ENCODE data around the gene ATF7. TPM values are rescaled to one million over a fixed set of nuclear protein-coding genes. Genes with fewer than 3 reads are reported as not detected.

ATF7 gene
- total RNA-seq, 1 donor from 2014 or later = 14.2 TPM

DNA sequence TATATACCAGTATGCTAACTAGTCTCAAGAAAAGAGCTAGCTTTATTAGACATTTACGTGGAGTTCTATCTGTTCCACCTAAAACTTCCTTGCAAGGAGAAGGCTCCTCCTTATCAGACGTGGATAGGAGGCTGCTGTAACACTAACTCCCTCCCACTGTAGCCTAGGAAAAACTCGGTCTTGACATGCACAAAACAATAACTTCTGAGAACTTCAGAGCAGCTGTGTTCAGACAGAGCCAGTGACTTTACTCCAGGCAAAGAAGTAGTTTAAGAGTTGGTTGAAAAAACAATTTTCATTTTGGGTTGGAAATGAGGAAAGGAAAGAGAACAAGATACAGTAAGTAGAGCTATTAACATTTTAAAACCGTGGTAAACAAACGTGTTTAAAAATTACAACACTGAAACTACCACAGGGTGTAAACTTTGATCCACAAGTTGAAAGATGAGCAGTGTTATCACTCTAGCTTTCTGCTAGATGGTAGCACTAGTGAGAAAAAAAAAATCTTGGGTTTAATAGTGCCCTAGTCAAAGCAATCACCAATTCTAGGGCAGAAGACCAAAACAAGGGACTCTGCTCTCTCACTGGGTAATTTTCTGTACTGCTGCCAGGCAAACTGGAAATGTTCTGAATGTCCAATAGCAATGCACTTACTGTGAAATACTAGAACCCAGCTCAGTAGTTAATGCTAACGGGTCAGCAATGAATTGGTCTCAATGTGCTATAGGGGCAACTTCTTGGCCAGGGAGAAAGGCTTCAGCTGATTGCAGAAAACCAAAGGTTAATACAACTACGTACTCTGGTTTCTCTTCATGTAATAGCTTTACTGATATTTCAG, 2.4 kb downstream of the ATF7 start:
- Histone ChIP-seq H3K4me3 (ENCODE audit: low read depth, low read length) (no peak overlapping the region), H3K27me3 (ENCODE audit: control insufficient read depth, insufficient read depth, low read length) (no peaks in the 10 kb centered on the region), H3K36me3 (ENCODE audit: control insufficient read depth, insufficient read depth, low read length) (no peaks in the 10 kb centered on the region)
- no peak for TF ChIP-seq CTCF (IDR thresholded peaks at IDR 0.05; ENCODE audit: insufficient read depth, low read length, poor library complexity, severe bottlenecking)
- no peak for DNase-seq (ENCODE audit: low read depth)

DNA sequence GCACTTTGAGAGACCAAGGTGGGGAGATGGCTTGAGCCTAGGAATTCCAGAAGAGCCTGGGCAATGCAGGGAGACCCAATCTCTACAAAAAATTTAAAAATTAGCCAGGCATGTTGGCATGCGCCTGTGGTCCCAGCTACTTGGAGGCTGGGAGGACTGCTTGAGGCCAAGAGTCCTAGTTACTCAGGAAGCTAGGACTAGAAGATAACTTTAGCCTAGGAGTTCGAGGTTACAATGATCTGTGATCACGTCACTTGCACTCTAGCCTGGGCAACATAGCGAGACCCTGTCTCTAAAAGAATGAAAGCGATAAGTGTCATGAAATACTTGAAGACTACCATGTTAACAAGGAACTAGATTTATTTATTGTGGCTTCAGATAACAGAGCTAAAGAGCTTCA, 3.5 kb downstream of the ATF7 start:
- H3K27me3 ChIP-seq (ENCODE audit: control insufficient read depth, insufficient read depth, low read length) = no peaks in the 10 kb centered on the region
- H3K36me3 ChIP-seq (ENCODE audit: control insufficient read depth, insufficient read depth, low read length) = no peaks in the 10 kb centered on the region
- TF ChIP-seq CTCF (IDR thresholded peaks at IDR 0.05; ENCODE audit: insufficient read depth, low read length, poor library complexity, severe bottlenecking) = no peak
- no peak for DNase-seq (ENCODE audit: low read depth)
- H3K4me3 ChIP-seq (ENCODE audit: low read depth, low read length) = no peak overlapping the region

- DNase-seq (ENCODE audit: low read depth) = no peak
- Histone ChIP-seq H3K27me3 (ENCODE audit: control insufficient read depth, insufficient read depth, low read length) (no peaks in the 10 kb centered on the region), H3K4me3 (ENCODE audit: low read depth, low read length) (no peak overlapping the region), H3K36me3 (ENCODE audit: control insufficient read depth, insufficient read depth, low read length) (no peaks in the 10 kb centered on the region)
- no peak for TF ChIP-seq CTCF (IDR thresholded peaks at IDR 0.05; ENCODE audit: insufficient read depth, low read length, poor library complexity, severe bottlenecking)
These were observed 7.9 kb downstream of the ATF7 start for GRCh38 chr12:53618275-53618674.

- no peak for DNase-seq (ENCODE audit: low read depth)
- no peak overlapping the region for H3K4me3 ChIP-seq (ENCODE audit: low read depth, low read length)
- no peak for TF ChIP-seq CTCF (IDR thresholded peaks at IDR 0.05; ENCODE audit: insufficient read depth, low read length, poor library complexity, severe bottlenecking)
- no peaks in the 10 kb centered on the region for H3K27me3 ChIP-seq (ENCODE audit: control insufficient read depth, insufficient read depth, low read length)
- no peaks in the 10 kb centered on the region for H3K36me3 ChIP-seq (ENCODE audit: control insufficient read depth, insufficient read depth, low read length)
These were observed 8.5 kb downstream of the ATF7 start for GRCh38 chr12:53617700-53618099.

DNA sequence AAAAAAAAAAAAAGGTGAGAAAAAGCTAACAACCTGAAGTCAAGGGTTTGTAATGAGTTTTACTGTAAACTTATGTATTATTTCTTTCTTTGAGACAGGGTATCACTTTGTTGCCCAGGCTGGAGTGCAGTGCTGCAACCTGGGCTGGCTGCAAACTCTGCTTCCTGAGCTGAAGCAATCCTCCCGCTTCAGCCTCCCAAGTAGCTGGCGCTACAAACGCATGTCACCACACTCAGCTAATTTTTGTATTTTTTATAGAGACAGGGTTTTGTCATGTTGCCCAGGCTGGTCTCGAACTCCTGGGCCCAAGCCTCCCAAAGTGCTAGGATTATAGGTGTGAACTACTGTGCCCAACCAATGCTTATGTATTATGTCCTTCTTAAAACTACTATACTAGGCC, 9.2 kb downstream of the ATF7 start:
- Histone ChIP-seq H3K27me3 (ENCODE audit: control insufficient read depth, insufficient read depth, low read length) (no peaks in the 10 kb centered on the region), H3K4me3 (ENCODE audit: low read depth, low read length) (no peak overlapping the region), H3K36me3 (ENCODE audit: control insufficient read depth, insufficient read depth, low read length) (no peaks in the 10 kb centered on the region)
- no peak for TF ChIP-seq CTCF (IDR thresholded peaks at IDR 0.05; ENCODE audit: insufficient read depth, low read length, poor library complexity, severe bottlenecking)
- no peak for DNase-seq (ENCODE audit: low read depth)

GRCh38 chr12:53613821-53614220, 12.4 kb downstream of the ATF7 start:
- H3K4me3 ChIP-seq (ENCODE audit: low read depth, low read length) = no peak overlapping the region
- H3K36me3 ChIP-seq (ENCODE audit: control insufficient read depth, insufficient read depth, low read length) = no peaks in the 10 kb centered on the region
- no peak for TF ChIP-seq CTCF (IDR thresholded peaks at IDR 0.05; ENCODE audit: insufficient read depth, low read length, poor library complexity, severe bottlenecking)
- DNase-seq (ENCODE audit: low read depth) = no peak
- no peaks in the 10 kb centered on the region for H3K27me3 ChIP-seq (ENCODE audit: control insufficient read depth, insufficient read depth, low read length)

Data from kidney epithelial cell (primary cell).